HG03025 (cell line): ENCODE measurements around the gene ENPP6.
"Not testable (repeated sequence)": the region's sequence is repeated elsewhere in the genome, so short reads cannot be mapped to it uniquely, and the experiment has no call there.

Experiments
- ATAC-seq: cut with Tn5 transposase; IDR thresholded peaks from one replicate; pipeline ENCODE4 v1.9.1; 2021; ENCODE audit warnings: mild to moderate bottlenecking, moderate library complexity; ENCODE audit not compliant: unreplicated experiment, low FRiP score

The ENPP6 gene

GRCh38 chr4:184066584-184067300 is 150.9 kb downstream of the ENPP6 start:
- no peak for ATAC-seq

GRCh38 chr4:184064877-184065276 is 152.8 kb downstream of the ENPP6 start:
- ATAC-seq, result no peak

- ATAC-seq, result no peak
Observed at GRCh38 chr4:184062769-184063168, 154.9 kb downstream of the ENPP6 start.

GRCh38 chr4:184061582-184061981 is 156.1 kb downstream of the ENPP6 start:
- no peak for ATAC-seq

- no peak for ATAC-seq
Observed at GRCh38 chr4:184059099-184059498, 158.6 kb downstream of the ENPP6 start.

- ATAC-seq, result no peak
Observed at GRCh38 chr4:184058026-184058425, 159.6 kb downstream of the ENPP6 start.

- no peak for ATAC-seq
Observed at GRCh38 chr4:184056877-184057276, 160.8 kb downstream of the ENPP6 start.

GRCh38 chr4:184053434-184053833 is 164.2 kb downstream of the ENPP6 start:
- no peak for ATAC-seq

GRCh38 chr4:184052616-184053015 is 165.1 kb downstream of the ENPP6 start:
- no peak for ATAC-seq

- ATAC-seq, result not testable (repeated sequence)
Observed at GRCh38 chr4:184051262-184051661, 166.4 kb downstream of the ENPP6 start.

- no peak for ATAC-seq
Observed at GRCh38 chr4:184046148-184046547, 171.5 kb downstream of the ENPP6 start.

GRCh38 chr4:184041156-184041555 is 176.5 kb downstream of the ENPP6 start:
- ATAC-seq, result no peak

GRCh38 chr4:184039963-184040383 is 177.7 kb downstream of the ENPP6 start:
- ATAC-seq, result no peak
